Left ventricle myocardium inferior (tissue), 1 donor: ENCODE results near the gene LRRC71. TPM values are rescaled to one million over a fixed set of nuclear protein-coding genes. Genes with fewer than 3 reads are reported as not detected.

Experiments used
- DNase-seq: peaks from one replicate; pipeline ENCODE4 v3.0.0-alpha.2; 2020
- H3K27ac ChIP-seq: fragments of 200-600 bp; replicated peaks from 2 replicates; pipeline ENCODE4 v1.8.0; 2021
- H3K27me3 ChIP-seq: fragments of 200-600 bp; 2 replicates; pipeline ENCODE4 v1.8.0; 2021; ENCODE audit warnings: low read depth
- H3K36me3 ChIP-seq: fragments of 200-600 bp; 2 replicates; pipeline ENCODE4 v1.8.0; 2021
- H3K4me1 ChIP-seq: fragments of 200-600 bp; 2 replicates; pipeline ENCODE4 v1.8.0; 2021
- H3K4me3 ChIP-seq: fragments of 200-600 bp; 2 replicates; pipeline ENCODE4 v1.8.0; 2021; ENCODE audit warnings: mild to moderate bottlenecking, moderate library complexity
- H3K9me3 ChIP-seq: fragments of 200-600 bp; replicated peaks from 2 replicates; pipeline ENCODE4 v1.8.0; 2021
- intact Hi-C: fragments of 100-400 bp; cut with micrococcal nuclease; formaldehyde crosslinking; loops from one replicate; pipeline ENCODE4 v1.11.0; 2022
- total RNA-seq: library from RNA; stranded (reverse); fragmentation: NEBNext Ultra II Directional; extraction: Animal tissue kit (Norgen Biotek cat#: 25700); gene quantifications from one replicate; pipeline ENCODE4 v1.2.1, GENCODE V29; 2021
- TF ChIP-seq, protein P1 (sequence below): fragments of 200-600 bp; IDR thresholded peaks from 2 replicates; pipeline ENCODE4 v1.8.0; 2021; ENCODE audit warnings: antibody characterized with exemption, mild to moderate bottlenecking, borderline replicate concordance
- donor health status: DM: no; HTN: yes; CAD: no; lungs with severe emphysema.

Gene LRRC71
- total RNA-seq, 1 donor from 2014 or later, result 0.27 TPM

GRCh38 chr1:156959414-156959813, 39.0 kb downstream of the LRRC71 start:
- no peak overlapping the region for H3K4me3 ChIP-seq
- H3K27ac ChIP-seq, result no peak overlapping the region
- H3K36me3 ChIP-seq, result peaks cover 93% of the 10 kb centered on the region
- no peak for DNase-seq
- TF ChIP-seq, protein P1, sequence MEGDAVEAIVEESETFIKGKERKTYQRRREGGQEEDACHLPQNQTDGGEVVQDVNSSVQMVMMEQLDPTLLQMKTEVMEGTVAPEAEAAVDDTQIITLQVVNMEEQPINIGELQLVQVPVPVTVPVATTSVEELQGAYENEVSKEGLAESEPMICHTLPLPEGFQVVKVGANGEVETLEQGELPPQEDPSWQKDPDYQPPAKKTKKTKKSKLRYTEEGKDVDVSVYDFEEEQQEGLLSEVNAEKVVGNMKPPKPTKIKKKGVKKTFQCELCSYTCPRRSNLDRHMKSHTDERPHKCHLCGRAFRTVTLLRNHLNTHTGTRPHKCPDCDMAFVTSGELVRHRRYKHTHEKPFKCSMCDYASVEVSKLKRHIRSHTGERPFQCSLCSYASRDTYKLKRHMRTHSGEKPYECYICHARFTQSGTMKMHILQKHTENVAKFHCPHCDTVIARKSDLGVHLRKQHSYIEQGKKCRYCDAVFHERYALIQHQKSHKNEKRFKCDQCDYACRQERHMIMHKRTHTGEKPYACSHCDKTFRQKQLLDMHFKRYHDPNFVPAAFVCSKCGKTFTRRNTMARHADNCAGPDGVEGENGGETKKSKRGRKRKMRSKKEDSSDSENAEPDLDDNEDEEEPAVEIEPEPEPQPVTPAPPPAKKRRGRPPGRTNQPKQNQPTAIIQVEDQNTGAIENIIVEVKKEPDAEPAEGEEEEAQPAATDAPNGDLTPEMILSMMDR, result no peak
- no peaks in the 10 kb centered on the region for H3K27me3 ChIP-seq
- intact Hi-C loops, result no loop called here
- H3K4me1 ChIP-seq, result peaks cover 5% of the 10 kb centered on the region
- H3K9me3 ChIP-seq, result no peaks in the 10 kb centered on the region

DNA sequence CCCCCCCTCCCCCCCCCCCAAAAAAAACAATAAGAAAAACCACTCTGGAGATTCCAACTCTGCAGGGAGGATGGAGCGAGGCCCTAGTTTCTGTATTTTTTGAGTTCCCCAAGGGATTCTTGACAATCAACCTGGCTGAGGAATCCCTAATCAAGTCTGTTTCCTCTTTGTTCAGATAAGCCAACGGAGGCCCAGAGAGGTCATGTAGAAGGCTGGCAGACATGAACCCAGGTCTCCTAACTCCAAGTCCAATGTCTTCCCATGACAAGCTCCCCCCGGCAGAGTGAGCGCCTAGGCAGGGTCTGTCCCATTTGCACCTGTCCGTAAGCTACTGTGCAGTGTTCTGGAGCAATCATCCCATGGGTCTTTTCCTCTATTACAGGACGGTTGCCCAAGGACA, 39.5 kb downstream of the LRRC71 start:
- Histone ChIP-seq H3K9me3 (no peaks in the 10 kb centered on the region), H3K36me3 (peaks cover 87% of the 10 kb centered on the region), H3K27me3 (no peaks in the 10 kb centered on the region), H3K4me1 (peaks cover 5% of the 10 kb centered on the region), H3K27ac (no peak overlapping the region), H3K4me3 (no peak overlapping the region)
- intact Hi-C loops, result no loop called here
- no peak for DNase-seq
- TF ChIP-seq, protein P1, result no peak

GRCh38 chr1:156961709-156962108, 41.3 kb downstream of the LRRC71 start:
- Histone ChIP-seq H3K9me3 (no peaks in the 10 kb centered on the region), H3K36me3 (peaks cover 85% of the 10 kb centered on the region), H3K27me3 (no peaks in the 10 kb centered on the region), H3K4me3 (no peak overlapping the region), H3K4me1 (peaks cover 5% of the 10 kb centered on the region), H3K27ac (no peak overlapping the region)
- TF ChIP-seq, protein P1, result no peak
- intact Hi-C loops, result no loop called here
- DNase-seq, result no peak

- no peaks in the 10 kb centered on the region for H3K9me3 ChIP-seq
- peaks cover 84% of the 10 kb centered on the region for H3K36me3 ChIP-seq
- peaks cover 5% of the 10 kb centered on the region for H3K4me1 ChIP-seq
- intact Hi-C loops, result no loop called here
- H3K4me3 ChIP-seq, result no peak overlapping the region
- DNase-seq, result peak; percentile 22
- no peak overlapping the region for H3K27ac ChIP-seq
- H3K27me3 ChIP-seq, result no peaks in the 10 kb centered on the region
- TF ChIP-seq, protein P1, result no peak
Observed at GRCh38 chr1:156963621-156964020, 43.2 kb downstream of the LRRC71 start.

- Histone ChIP-seq H3K9me3 (no peaks in the 10 kb centered on the region), H3K4me3 (no peak overlapping the region), H3K27me3 (no peaks in the 10 kb centered on the region), H3K36me3 (peaks cover 81% of the 10 kb centered on the region), H3K4me1 (peaks cover 5% of the 10 kb centered on the region), H3K27ac (no peak overlapping the region)
- TF ChIP-seq, protein P1, result no peak
- intact Hi-C loops, result no loop called here
- no peak for DNase-seq
Observed at GRCh38 chr1:156964441-156964840, 44.0 kb downstream of the LRRC71 start.

DNA sequence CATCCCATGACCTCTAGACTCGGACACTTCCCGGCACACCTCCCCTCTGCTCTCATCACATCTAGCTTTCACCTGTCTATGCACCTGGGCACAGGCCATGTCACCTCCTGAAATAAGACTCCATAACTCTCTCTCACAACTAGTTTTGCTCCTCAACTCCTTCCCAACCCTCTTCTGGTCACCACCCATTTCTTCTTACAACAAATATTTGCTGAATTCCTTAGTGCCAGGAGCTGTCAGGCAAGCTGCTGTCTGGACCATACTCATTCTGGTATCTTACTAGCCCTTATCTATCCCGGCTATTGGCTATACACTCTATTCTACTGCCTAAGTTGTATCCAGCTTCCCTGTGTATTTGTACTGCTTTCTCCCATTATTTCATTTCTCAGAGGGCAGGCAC, 49.1 kb downstream of the LRRC71 start:
- no peaks in the 10 kb centered on the region for H3K9me3 ChIP-seq
- no peak overlapping the region for H3K4me3 ChIP-seq
- peaks cover 90% of the 10 kb centered on the region for H3K36me3 ChIP-seq
- TF ChIP-seq, protein P1, result no peak
- intact Hi-C loops, result no loop called here
- H3K27ac ChIP-seq, result no peak overlapping the region
- H3K4me1 ChIP-seq, result no peaks in the 10 kb centered on the region
- no peaks in the 10 kb centered on the region for H3K27me3 ChIP-seq
- DNase-seq, result no peak
